HG03575 (cell line): ENCODE measurements around the gene WARS2.
"Not testable (repeated sequence)": the region's sequence is repeated elsewhere in the genome, so short reads cannot be mapped to it uniquely, and the experiment has no call there.

Experiments used
- ATAC-seq: cut with Tn5 transposase; IDR thresholded peaks from one replicate; pipeline ENCODE4 v1.9.1; 2021; ENCODE audit not compliant: unreplicated experiment, insufficient number of reproducible peaks, low FRiP score; ENCODE audit errors: extremely low read depth

The WARS2 gene

DNA sequence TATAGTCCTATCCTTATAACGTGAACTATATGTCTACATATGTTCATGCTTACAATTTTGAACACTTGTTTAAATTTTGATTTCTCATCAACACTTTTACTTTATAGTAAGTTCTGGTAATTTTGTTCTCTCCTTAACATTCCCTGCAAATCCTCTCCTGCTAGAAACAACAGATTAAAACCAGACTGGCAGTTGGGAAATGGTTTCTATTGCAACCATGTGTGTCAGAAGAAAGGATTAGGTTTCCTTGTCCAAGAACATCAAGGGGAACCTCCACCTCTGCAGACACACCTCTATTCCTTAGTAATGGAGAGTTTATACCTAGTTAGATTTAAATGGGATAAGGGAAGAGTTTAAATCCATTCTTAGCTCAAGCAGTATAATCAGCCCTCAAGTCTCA, 3.3 kb upstream of the WARS2 start:
- ATAC-seq, result no peak

DNA sequence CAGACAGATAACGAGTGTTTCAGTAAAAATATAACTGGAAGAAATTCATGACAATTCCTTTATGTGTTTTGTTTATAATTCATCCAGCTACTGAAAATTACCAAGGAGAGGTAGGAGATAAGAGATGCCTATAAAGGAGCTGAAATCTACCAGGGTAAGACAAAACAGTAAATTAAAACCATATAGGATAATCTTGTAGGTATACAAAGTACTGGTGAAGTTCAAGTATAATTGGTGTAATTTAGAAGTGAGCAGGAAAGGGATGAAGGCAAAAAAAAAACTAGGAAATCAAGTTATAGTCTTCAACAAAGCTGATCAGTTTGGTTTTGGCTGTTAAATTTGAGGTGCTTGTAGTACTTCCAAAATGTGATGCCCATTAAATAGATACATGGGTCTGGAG, 1.2 kb upstream of the WARS2 start:
- no peak for ATAC-seq

DNA sequence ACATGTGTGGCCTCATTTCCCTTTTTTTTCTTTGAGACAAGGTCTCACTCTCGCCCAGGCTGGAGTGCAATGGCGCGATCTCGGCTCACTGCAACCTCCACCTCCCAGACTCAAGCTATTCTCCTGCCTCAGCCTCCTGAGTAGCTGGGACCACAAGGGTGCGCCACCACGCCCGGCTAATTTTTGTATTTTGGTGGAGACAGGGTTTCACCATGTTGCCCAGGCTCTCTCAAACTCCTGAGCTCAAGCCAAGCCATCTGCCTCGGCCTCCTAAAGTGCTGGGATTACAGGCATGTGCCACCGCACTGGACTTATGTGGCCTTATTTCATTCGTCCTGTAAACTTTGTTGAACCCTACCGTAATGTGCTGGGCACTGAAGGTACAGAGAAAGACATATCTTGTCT, 569 bp upstream of the WARS2 start:
- ATAC-seq, result no peak

DNA sequence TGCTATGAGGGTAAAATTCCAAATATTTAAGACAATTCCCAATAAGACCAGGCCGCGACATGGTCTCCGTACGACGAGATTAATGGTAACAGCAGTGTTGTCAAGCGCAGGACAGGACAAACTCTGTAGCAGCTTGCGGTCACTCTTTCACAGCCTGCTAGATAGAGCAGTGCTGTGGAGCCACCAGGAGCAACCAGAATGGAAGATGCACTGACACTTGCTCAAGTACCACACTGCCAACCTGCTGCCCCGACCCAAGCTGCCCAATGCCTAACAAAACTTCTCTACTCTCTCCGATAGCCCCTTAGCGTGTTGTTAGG, 636 bp downstream of the WARS2 start:
- peak; percentile 1 for ATAC-seq

DNA sequence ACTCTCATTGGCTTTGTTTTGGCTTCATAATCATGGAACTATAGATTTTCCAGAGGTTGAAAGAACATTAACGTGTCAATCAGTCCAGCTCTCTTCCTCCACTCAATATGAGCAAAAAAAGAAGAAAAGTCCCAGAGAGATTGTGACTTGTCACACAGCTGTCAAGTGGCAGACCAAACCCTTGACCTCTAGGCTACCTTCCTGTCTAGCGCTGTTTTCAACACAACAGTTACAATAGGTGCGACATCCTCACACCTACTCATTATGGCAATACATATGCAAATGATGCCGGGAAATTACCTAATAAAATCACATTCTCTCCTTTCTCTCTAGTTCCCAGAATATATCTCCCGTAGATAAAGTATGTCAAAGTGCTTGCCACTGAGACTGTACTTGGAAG, 1.1 kb downstream of the WARS2 start:
- peak; percentile 36 for ATAC-seq

DNA sequence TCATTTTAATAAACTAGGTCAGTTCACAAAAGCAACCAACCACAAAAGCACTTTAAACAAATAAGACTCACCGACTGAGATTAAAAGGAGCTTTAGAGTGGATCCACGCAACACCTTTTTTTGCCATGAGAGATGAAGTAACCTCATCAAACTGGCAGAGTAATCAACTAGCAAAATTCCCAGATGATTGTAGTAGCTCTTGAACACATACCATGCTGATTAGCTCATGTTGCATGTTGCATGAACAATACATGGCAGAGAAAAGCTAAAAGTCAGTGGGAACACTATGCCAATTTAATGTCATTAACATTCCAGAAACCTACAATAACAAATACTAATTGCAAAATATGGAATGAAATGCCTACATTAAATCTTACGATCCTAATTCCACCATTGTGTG, 4.1 kb downstream of the WARS2 start:
- ATAC-seq, result no peak

DNA sequence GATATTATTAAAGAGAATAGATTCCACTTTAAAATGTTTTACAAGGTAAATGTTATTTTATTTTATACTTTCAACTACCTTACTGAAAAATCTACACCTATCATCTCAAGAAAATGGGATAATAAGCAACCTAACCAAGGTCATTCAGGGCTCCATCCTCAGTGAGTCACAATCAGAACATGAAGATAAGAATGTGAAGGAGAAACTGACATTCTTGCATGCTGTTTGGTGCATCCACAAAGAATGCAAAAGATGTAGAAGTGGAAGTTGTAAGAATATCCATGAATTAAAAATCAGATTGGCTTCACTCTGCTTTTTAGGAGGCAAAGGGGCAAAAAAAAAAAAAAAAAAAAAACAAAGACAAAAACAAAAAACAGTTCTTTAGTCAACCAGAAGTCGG, 6.5 kb downstream of the WARS2 start:
- no peak for ATAC-seq

DNA sequence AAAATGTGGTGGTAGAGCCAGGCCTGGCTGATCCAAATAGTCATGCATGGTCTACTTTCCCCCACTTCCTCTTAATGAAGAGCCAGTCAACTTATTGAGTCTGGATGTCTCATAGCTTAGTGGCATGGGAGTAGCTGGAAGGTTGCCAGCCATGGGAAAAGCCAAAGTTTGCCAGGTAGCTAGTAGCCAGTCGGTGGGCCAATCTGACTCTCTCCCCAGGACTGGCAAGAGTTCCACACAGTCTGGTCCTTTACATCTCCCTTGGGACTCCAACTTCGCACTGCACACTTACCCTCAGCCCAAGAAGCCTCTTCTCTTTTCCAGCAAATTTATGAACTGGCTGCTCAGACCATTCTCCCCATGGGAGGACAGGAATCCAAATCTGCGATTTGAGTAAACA, 8.3 kb downstream of the WARS2 start:
- no peak for ATAC-seq

DNA sequence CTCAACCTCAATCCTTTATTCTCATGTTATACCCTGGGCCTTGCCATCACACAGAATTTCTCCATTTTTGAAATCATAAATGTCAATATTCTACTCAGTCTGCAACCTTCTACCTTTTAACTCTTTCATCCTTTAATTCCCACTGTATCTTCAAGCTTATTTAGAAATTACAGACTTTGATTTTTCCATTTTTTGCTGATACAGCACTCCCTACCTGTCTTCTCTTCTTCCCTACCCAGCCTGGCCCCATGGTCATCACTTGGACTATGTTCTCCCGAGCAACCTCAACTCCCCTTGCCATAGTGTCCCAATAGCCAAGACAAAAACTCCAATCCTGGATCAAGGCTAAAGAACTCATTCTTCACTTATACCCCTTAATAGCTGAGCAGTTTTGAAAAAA, 14.6 kb downstream of the WARS2 start:
- ATAC-seq, result no peak

DNA sequence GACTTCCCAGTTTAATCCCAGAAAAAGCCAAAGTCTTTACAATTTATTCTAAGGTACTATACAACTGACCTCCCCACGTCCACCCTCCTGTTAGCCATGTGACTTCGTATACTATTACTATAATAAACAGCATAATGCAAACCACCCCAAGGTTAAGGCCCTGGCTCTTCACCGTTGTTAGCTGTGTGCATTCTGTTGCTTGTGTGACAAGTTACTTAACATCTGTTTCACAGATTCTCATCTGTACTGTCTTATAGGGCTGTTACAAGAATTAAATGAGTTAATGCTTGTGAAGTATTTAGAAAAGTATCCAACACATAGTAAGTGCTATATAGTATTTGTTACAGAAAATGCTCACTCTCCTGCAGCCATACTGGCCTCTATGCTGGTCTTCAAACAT, 15.7 kb downstream of the WARS2 start:
- no peak for ATAC-seq

DNA sequence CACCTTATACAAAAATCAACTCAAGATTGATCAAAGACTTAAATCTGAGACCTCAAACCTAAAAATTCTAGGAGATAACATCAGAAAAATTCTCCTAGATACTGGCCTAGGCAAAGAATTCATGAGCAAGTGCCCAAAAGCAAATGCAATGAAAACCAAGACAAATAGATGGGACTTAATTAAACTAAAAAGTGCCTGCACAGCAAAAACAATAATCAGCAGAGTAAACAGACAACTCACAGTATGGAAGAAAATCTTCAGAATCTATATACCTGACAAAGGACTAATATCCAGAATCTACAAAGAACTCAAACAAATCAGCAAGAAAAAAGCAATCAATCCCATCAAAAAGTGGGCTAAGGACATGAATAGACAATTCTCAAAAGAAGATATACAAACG, 18.6 kb downstream of the WARS2 start:
- ATAC-seq, result not testable (repeated sequence)

DNA sequence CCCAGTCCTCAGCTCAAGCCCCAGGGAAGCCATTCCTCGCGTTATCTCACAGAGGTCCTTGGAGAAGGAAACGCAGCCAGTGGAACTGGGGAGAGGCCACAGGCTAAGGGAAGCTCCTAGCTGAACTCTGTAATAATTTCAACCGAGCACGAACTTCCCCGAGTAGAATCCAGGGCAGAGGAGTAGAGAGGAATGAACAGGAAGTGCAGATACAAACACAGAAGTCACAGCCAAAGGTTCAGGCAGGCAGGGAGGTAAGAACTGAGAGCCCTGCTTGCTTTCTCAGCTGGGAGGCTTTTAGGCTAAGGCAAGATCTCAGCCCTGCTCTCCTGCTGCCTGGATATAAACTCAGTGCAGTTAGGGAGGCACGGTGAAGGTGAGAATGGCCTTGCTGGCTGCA, 23.7 kb downstream of the WARS2 start:
- ATAC-seq, result no peak

DNA sequence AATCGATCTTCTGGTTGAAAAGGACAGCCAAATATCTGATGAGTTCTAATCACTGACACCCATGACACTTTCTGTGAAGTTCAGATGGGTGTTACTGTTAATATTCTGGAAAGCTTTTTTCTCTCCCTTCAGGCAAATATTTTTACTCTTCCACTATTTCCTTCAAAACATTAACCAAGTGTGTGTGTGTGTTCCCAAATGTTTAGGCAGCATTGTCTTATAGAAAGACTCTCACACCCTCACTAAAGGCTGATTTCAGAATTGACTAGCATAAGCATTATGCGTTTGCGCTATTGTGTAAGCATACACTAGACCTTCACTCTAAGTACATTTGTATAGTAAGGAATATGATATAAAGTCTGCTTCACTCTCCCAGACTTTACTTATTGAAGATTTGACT, 24.7 kb downstream of the WARS2 start:
- ATAC-seq, result no peak

DNA sequence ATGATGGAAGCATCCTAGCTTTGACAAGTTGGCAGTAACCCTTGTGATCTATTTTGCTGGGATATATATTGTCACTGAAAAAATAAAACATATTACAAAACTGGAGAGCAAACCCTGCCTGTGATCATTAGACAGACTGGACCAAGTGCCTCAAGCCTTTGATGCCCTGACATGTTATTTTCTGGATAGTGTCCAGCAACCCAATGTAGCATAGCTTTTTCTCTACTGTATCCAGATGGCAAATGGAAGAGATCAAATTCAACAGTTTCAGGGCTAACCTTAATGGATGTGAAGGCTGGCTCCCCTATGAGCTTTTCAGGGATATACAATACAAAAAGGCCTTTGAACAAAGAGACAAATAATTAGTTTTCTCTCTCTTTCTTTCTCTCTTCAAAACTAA, 25.1 kb downstream of the WARS2 start:
- no peak for ATAC-seq

DNA sequence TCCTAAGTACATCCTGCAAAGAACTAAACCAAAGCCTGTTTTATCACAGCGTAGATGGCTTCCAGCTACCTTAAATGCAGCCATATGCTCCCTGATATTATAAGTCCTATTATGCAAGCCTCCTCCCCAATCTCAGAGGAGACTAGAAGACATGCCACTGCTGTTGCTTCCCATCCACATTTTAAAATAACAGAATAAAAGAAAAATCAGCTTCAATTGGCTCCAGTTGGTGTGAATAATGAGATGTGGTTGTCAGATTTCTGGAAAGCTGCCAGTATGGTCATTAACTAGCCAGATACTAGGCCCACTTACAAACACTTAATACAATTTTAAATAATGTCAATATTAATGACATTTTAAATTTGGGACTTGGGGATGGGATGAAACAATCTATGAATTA, 25.7 kb downstream of the WARS2 start:
- ATAC-seq, result no peak

DNA sequence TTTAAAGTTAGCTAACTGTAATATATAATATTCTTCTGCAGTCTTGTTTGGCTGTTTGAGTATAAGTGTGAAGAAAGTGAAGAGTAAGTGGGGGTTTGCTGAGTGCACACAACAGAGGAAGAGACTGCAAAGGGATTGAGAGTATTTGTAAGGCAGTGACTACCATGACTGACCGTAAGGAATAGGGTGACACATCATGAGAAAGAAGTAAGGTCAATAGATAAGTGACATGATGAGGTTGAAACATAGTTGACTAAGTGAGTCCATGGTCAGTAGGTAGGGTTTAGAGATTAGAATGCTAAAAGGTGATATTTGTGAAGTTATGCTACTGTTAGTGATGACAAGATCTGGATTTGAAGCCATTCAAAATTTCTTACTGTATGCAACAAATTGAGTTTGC, 27.7 kb downstream of the WARS2 start:
- ATAC-seq, result no peak

DNA sequence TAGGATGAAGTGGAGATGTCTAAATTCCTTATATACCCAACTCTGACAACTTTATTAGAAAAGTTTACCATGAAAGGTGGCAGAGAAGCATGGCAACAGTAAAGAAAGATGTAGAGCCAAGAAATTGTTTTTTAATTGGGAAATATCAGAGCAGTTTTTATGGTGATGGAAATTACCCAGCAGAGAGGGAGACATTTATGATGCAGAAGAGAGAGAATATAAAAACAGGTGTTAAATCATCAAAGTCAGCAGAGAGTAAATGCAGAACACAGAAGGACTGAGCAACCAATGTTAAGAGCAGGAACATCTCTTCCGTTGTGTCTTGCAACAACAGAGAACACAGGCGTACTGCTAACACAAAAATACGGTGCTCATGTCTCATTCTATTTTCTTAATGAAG, 28.2 kb downstream of the WARS2 start:
- ATAC-seq, result no peak

DNA sequence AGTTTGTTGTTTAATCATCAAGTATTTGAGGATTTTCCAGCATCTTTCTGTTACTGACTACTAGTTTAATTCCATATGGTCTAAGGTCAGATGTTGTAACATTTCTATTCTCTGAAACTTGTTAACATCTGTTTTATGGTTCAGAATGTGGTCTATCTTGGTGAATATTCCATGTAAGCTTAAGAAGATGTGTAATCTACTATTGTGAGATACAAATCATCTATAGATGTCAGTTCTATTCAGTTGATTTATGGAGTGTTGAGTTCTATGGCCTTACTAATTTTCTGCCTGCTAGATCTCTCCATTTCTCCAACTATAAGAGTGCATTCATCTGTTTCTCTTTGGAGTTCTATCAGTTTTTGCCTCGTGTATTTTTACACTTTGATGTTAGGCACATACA, 31.5 kb downstream of the WARS2 start:
- ATAC-seq, result no peak

DNA sequence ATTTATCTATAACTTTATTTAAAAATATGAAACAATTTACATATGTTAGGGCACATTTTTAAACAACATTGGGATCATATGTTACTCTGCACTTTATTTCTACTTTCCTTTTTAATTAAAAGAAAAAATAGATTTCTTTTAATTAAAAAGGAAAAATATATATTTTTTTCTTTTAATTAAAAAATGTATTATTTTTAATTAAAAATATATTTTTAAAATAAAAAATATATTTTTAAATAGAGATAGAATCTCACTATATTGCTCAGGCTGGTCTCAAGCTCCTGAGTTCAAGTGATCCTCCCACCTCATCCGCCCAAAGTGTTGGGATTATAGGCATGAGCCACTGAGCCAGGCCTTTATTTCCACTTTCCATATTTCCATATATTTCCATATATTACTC, 36.7 kb downstream of the WARS2 start:
- no peak for ATAC-seq

DNA sequence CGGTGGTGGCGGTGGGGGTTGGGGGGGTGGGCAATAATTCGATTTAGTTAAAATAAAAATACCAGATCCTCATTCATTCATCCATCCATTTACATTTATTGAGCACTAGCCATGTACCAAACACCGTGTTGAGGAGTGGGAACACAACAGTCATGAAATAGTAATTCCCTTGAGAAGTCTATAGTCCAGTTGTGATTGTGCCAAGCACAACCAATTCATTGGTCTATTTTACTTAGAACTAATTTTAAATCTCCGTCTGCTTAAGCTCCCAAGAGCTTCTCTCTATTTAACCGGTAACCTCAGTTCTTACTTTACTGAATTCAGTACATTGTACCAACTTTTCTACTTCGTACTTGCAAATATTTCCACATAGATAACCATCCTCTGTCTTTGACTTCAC, 38.4 kb downstream of the WARS2 start:
- ATAC-seq, result no peak

DNA sequence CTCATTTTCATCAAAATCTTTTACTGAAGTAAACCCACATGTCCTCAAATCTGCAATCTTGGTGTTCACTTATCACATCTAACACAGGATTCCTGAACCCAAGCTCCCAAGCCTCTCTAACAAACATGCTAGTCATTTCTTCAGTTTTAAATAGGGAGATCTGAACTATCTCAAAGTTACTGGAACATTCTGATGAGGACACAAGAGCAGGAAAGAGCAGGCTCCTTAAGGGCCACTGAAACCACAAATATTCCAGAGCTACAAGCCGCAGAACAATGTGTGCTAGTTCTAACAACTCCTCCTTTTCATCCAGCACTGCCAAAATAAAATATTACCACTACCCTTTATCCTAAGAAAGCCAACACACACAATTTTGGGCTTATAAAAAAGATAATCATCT, 38.9 kb downstream of the WARS2 start:
- ATAC-seq, result no peak

DNA sequence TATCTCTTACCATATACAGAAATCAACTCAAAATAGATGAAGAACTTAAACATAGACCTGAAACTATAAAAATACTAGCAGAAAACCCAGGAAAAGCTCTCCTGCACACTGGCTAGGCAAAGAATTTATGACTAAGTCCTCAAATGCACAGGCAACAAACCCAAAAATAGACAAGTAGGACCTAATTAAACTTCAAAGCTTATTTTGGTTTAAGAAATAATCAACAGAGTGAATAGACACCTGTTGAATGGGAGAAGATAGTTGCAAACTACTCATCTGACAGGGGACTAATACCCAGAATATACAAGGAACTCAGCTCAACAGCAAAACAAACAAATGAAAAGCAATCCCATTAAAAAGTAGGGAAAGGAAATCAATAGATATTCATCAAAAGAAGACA, 40.7 kb downstream of the WARS2 start:
- ATAC-seq, result no peak
